Mucosa of rectum (tissue), 2 donors: ENCODE results near the gene DAB1.

Experiments
- H3K27ac ChIP-seq, 2 donors: one replicate each; pipeline ENCODE4 v1.7.0; 2013; ENCODE audit warnings: inconsistent platforms in 2 of 2, low read depth in 2 of 2, low read length in 2 of 2
- H3K27me3 ChIP-seq, 2 donors: one replicate each; pipeline ENCODE4 v1.7.0; 2013; ENCODE audit warnings: low read length in 2 of 2; ENCODE audit not compliant: control insufficient read depth in 2 of 2, insufficient read depth in 2 of 2
- H3K36me3 ChIP-seq, 2 donors: one replicate each; pipeline ENCODE4 v1.7.0; 2013; ENCODE audit warnings: low read length in 2 of 2; ENCODE audit not compliant: control insufficient read depth in 2 of 2, insufficient read depth in 2 of 2
- H3K4me1 ChIP-seq, 2 donors: one replicate each; pipeline ENCODE4 v1.7.0; 2013; ENCODE audit warnings: low read length in 2 of 2, mild to moderate bottlenecking in 1 of 2; ENCODE audit not compliant: control insufficient read depth in 2 of 2, insufficient read depth in 2 of 2
- H3K4me3 ChIP-seq, 2 donors: one replicate each; pipeline ENCODE4 v1.7.0; 2013; ENCODE audit warnings: low read length in 2 of 2
- H3K9ac ChIP-seq, 2 donors: one replicate each; pipeline ENCODE4 v1.7.0; 2013; ENCODE audit warnings: low read length in 2 of 2, low read depth in 1 of 2, mild to moderate bottlenecking in 1 of 2
- H3K9me3 ChIP-seq, 2 donors: one replicate each; pipeline ENCODE4 v1.7.0; 2013; ENCODE audit warnings: low read length in 2 of 2; ENCODE audit not compliant: control insufficient read depth in 2 of 2
- donor health status: healthy.
- donor health status: Normal muscosa, but diverticular disease.

Gene DAB1

GRCh38 chr1:57202241-57202640 lies 221.6 kb downstream of the DAB1 start:
- no peak overlapping the region for H3K4me3 ChIP-seq
- H3K36me3 ChIP-seq, result no peaks in the 10 kb centered on the region
- H3K9ac ChIP-seq, result no peak overlapping the region
- H3K9me3 ChIP-seq, result no peaks in the 10 kb centered on the region
- no peak overlapping the region for H3K27ac ChIP-seq
- H3K27me3 ChIP-seq, result no peaks in the 10 kb centered on the region
- no peaks in the 10 kb centered on the region for H3K4me1 ChIP-seq

GRCh38 chr1:57198912-57199311 lies 224.9 kb downstream of the DAB1 start:
- Histone ChIP-seq H3K4me3 (no peak overlapping the region), H3K9ac (no peak overlapping the region), H3K4me1 (no peaks in the 10 kb centered on the region), H3K9me3 (no peaks in the 10 kb centered on the region), H3K27ac (no peak overlapping the region), H3K36me3 (no peaks in the 10 kb centered on the region), H3K27me3 (no peaks in the 10 kb centered on the region)

GRCh38 chr1:57195436-57195941 lies 228.4 kb downstream of the DAB1 start:
- Histone ChIP-seq H3K9ac (no peak overlapping the region), H3K27me3 (no peaks in the 10 kb centered on the region), H3K4me3 (no peak overlapping the region), H3K9me3 (no peaks in the 10 kb centered on the region), H3K4me1 (no peaks in the 10 kb centered on the region), H3K27ac (no peak overlapping the region), H3K36me3 (no peaks in the 10 kb centered on the region)

GRCh38 chr1:57192222-57192621 lies 231.6 kb downstream of the DAB1 start:
- H3K4me1 ChIP-seq, result no peaks in the 10 kb centered on the region
- H3K4me3 ChIP-seq, result no peak overlapping the region
- H3K9ac ChIP-seq, result no peak overlapping the region
- no peaks in the 10 kb centered on the region for H3K9me3 ChIP-seq
- H3K27me3 ChIP-seq, result no peaks in the 10 kb centered on the region
- H3K27ac ChIP-seq, result no peak overlapping the region
- H3K36me3 ChIP-seq, result no peaks in the 10 kb centered on the region

- no peak overlapping the region for H3K4me3 ChIP-seq
- no peaks in the 10 kb centered on the region for H3K36me3 ChIP-seq
- H3K9ac ChIP-seq, result no peak overlapping the region
- H3K27ac ChIP-seq, result no peak overlapping the region
- H3K27me3 ChIP-seq, result no peaks in the 10 kb centered on the region
- no peaks in the 10 kb centered on the region for H3K9me3 ChIP-seq
- no peaks in the 10 kb centered on the region for H3K4me1 ChIP-seq
Observed at GRCh38 chr1:57190898-57191297, 233.0 kb downstream of the DAB1 start.

- Histone ChIP-seq H3K4me1 (no peaks in the 10 kb centered on the region), H3K27me3 (no peaks in the 10 kb centered on the region), H3K9ac (no peak overlapping the region), H3K9me3 (no peaks in the 10 kb centered on the region), H3K4me3 (no peak overlapping the region), H3K36me3 (no peaks in the 10 kb centered on the region), H3K27ac (no peak overlapping the region)
Observed at GRCh38 chr1:57188168-57188567, 235.7 kb downstream of the DAB1 start.

- H3K27ac ChIP-seq, result no peak overlapping the region
- no peaks in the 10 kb centered on the region for H3K9me3 ChIP-seq
- no peaks in the 10 kb centered on the region for H3K27me3 ChIP-seq
- H3K9ac ChIP-seq, result no peak overlapping the region
- no peaks in the 10 kb centered on the region for H3K4me1 ChIP-seq
- no peak overlapping the region for H3K4me3 ChIP-seq
- H3K36me3 ChIP-seq, result no peaks in the 10 kb centered on the region
Observed at GRCh38 chr1:57186455-57186854, 237.4 kb downstream of the DAB1 start.

- Histone ChIP-seq H3K4me3 (no peak overlapping the region), H3K9ac (no peak overlapping the region), H3K9me3 (no peaks in the 10 kb centered on the region), H3K36me3 (no peaks in the 10 kb centered on the region), H3K4me1 (no peaks in the 10 kb centered on the region), H3K27me3 (no peaks in the 10 kb centered on the region), H3K27ac (no peak overlapping the region)
Observed at GRCh38 chr1:57179001-57179400, 244.9 kb downstream of the DAB1 start.

GRCh38 chr1:57175506-57175905 lies 248.4 kb downstream of the DAB1 start:
- H3K9ac ChIP-seq, result no peak overlapping the region
- no peaks in the 10 kb centered on the region for H3K9me3 ChIP-seq
- H3K36me3 ChIP-seq, result no peaks in the 10 kb centered on the region
- no peaks in the 10 kb centered on the region for H3K4me1 ChIP-seq
- H3K27me3 ChIP-seq, result no peaks in the 10 kb centered on the region
- H3K4me3 ChIP-seq, result no peak overlapping the region
- no peak overlapping the region for H3K27ac ChIP-seq

- no peaks in the 10 kb centered on the region for H3K4me1 ChIP-seq
- H3K36me3 ChIP-seq, result no peaks in the 10 kb centered on the region
- H3K4me3 ChIP-seq, result no peak overlapping the region
- no peaks in the 10 kb centered on the region for H3K9me3 ChIP-seq
- H3K27ac ChIP-seq, result no peak overlapping the region
- no peak overlapping the region for H3K9ac ChIP-seq
- no peaks in the 10 kb centered on the region for H3K27me3 ChIP-seq
Observed at GRCh38 chr1:57172040-57172439, 251.8 kb downstream of the DAB1 start.

GRCh38 chr1:57167997-57168396 lies 255.9 kb downstream of the DAB1 start:
- H3K9ac ChIP-seq, result no peak overlapping the region
- H3K36me3 ChIP-seq, result no peaks in the 10 kb centered on the region
- H3K27ac ChIP-seq, result no peak overlapping the region
- H3K4me1 ChIP-seq, result no peaks in the 10 kb centered on the region
- no peaks in the 10 kb centered on the region for H3K27me3 ChIP-seq
- no peak overlapping the region for H3K4me3 ChIP-seq
- no peaks in the 10 kb centered on the region for H3K9me3 ChIP-seq
